HEK293T (cell line): ENCODE data around the gene OR5K2.

Source experiments
- CTCF ChIA-PET: fragments of 350-600 bp; formaldehyde crosslinking; extraction: SDS; loops from one replicate; lab custom pipeline; 2021; ENCODE audit warnings: antibody characterized with exemption, inconsistent platforms; lab: Yijun Ruan, JAX
- POLR2A ChIA-PET: fragments of 350-600 bp; formaldehyde crosslinking; extraction: SDS; loops from one replicate; lab custom pipeline; 2020; ENCODE audit warnings: antibody characterized with exemption, inconsistent platforms; lab: Yijun Ruan, JAX
- DNase-seq: peaks from one replicate; pipeline ENCODE4 v3.0.0; 2012; ENCODE audit warnings: mixed read lengths; ENCODE audit errors: extremely low spot score
- ARNT ChIP-seq: fragments of 450-650 bp; IDR thresholded peaks from 2 replicates; pipeline ENCODE4 v1.6.1; 2017; ENCODE audit warnings: mild to moderate bottlenecking
- BHLHE40 ChIP-seq: fragments of 450-650 bp; IDR thresholded peaks from 2 replicates; pipeline ENCODE4 v1.6.1; 2016; ENCODE audit warnings: mild to moderate bottlenecking, moderate library complexity, borderline replicate concordance
- CTBP1 ChIP-seq: fragments of 450-650 bp; IDR thresholded peaks from 2 replicates; pipeline ENCODE4 v1.6.1; 2016; ENCODE audit warnings: borderline replicate concordance
- ELF4 ChIP-seq: fragments of 450-650 bp; IDR thresholded peaks from 2 replicates; pipeline ENCODE4 v1.6.1; 2017; ENCODE audit warnings: antibody characterized with exemption
- FOXA1 ChIP-seq: fragments of 450-650 bp; IDR thresholded peaks from 2 replicates; pipeline ENCODE4 v1.6.1; 2016; ENCODE audit warnings: mild to moderate bottlenecking
- FOXK2 ChIP-seq: fragments of 450-650 bp; IDR thresholded peaks from 2 replicates; pipeline ENCODE4 v1.6.1; 2016; ENCODE audit warnings: mild to moderate bottlenecking
- FOXM1 ChIP-seq: fragments of 450-650 bp; IDR thresholded peaks from 2 replicates; pipeline ENCODE4 v1.6.1; 2017; ENCODE audit warnings: mild to moderate bottlenecking, borderline replicate concordance
- HDGF ChIP-seq: fragments of 450-650 bp; IDR thresholded peaks from 2 replicates; pipeline ENCODE4 v1.6.1; 2017; ENCODE audit warnings: antibody characterized with exemption, borderline replicate concordance
- L3MBTL2 ChIP-seq: fragments of 450-650 bp; conservative IDR thresholded peaks from 2 replicates; pipeline ENCODE4 v1.6.1; 2016; ENCODE audit warnings: mild to moderate bottlenecking
- LEF1 ChIP-seq: fragments of 450-650 bp; IDR thresholded peaks from 2 replicates; pipeline ENCODE4 v1.6.1; 2017; ENCODE audit warnings: mild to moderate bottlenecking, borderline replicate concordance
- NFRKB ChIP-seq: fragments of 450-650 bp; IDR thresholded peaks from 2 replicates; pipeline ENCODE4 v1.6.1; 2016; ENCODE audit warnings: mild to moderate bottlenecking, moderate library complexity
- PKNOX1 ChIP-seq: fragments of 450-650 bp; IDR thresholded peaks from 2 replicates; pipeline ENCODE4 v1.6.1; 2016
- SP1 ChIP-seq: fragments of 450-650 bp; IDR thresholded peaks from 2 replicates; pipeline ENCODE4 v1.6.1; 2017
- SUZ12 ChIP-seq: fragments of 450-650 bp; IDR thresholded peaks from 2 replicates; pipeline ENCODE4 v1.6.1; 2016; ENCODE audit warnings: mild to moderate bottlenecking
- TARDBP ChIP-seq: fragments of 450-650 bp; IDR thresholded peaks from 2 replicates; pipeline ENCODE4 v1.6.1; 2016
- ZNF384 ChIP-seq: fragments of 450-650 bp; IDR thresholded peaks from 2 replicates; pipeline ENCODE4 v1.6.1; 2016

Gene OR5K2

DNA sequence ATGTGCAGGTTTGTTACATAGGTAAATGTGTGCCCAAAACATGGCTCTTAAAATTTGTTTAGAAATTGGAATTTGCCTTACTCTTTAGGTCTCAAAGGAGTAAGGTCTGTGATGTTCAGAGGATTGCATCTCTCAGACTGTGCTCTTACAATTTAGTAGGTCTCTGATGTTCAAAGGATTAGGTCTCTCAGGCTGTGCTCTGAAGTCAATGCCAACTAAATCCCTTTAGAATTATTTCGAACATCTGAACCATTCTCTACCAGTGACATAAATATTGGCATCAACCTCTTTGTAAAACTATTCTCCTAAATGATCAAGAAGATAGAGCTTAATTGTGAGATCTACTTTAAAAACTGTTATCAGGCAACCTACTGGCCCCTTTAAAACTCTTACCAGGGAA, 34.6 kb upstream of the OR5K2 start, which contains the start of gene OR5K1:
TSS of gene OR5K1 (plus strand) at position 301 of the 400 bp plus-strand sequence. CDS start 6,376 bp downstream, outside the sequence.
- ChIA-PET POLR2A (no interaction called here), CTCF (no interaction called here)
- DNase-seq: no peak
- no peak for TF ChIP-seq ZNF384

- ChIA-PET POLR2A (no interaction called here), CTCF (no interaction called here)
- no peak for TF ChIP-seq L3MBTL2
- no peak for TF ChIP-seq BHLHE40
- no peak for TF ChIP-seq FOXK2
- no peak for TF ChIP-seq TARDBP
- TF ChIP-seq SUZ12: no peak
- TF ChIP-seq PKNOX1: no peak
- no peak for TF ChIP-seq LEF1
- no peak for TF ChIP-seq CTBP1
- TF ChIP-seq ZNF384: no peak
- no peak for TF ChIP-seq NFRKB
- no peak for TF ChIP-seq SP1
- no peak for TF ChIP-seq FOXM1
- no peak for TF ChIP-seq ELF4
- TF ChIP-seq FOXA1: no peak
- TF ChIP-seq HDGF: no peak
- no peak for TF ChIP-seq ARNT
- no peak for DNase-seq
Observed at GRCh38 chr3:98482717-98483482, 14.6 kb upstream of the OR5K2 start.

- no peak for TF ChIP-seq SP1
- TF ChIP-seq NFRKB: no peak
- TF ChIP-seq PKNOX1: no peak
- TF ChIP-seq L3MBTL2: no peak
- no peak for TF ChIP-seq CTBP1
- no peak for DNase-seq
- ChIA-PET POLR2A (no interaction called here), CTCF (no interaction called here)
Observed at GRCh38 chr3:98483626-98484025, 13.9 kb upstream of the OR5K2 start.

DNA sequence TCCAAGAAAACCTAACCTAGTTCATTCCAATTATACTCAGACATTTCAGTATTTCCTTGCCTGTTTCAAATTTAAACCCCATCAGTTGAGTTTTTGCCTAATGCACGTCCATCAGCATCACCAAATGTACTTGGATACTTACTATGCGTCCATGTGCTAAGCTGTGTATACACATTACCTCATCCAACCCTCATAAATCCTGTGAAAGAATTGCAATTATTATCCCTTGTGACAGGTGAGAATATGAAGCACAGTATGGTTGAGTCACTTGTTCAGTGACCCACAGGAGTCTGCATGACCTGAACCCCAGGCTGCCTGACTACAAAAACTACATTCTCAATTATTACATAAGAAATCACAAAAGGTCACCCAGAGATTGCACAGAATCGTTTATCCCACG, 2.5 kb downstream of the OR5K2 start:
- peak; percentile 32 for DNase-seq
- CTCF ChIA-PET: no interaction called here
- TF ChIP-seq CTBP1 (peak; percentile 84), SP1 (no peak), BHLHE40 (no peak), LEF1 (no peak), ARNT (no peak), PKNOX1 (peak; percentile 96), L3MBTL2 (no peak), HDGF (no peak), FOXK2 (no peak)
- POLR2A ChIA-PET: interaction anchor here (0.5 kb wide), 1 partner anchor 23 kb away, joined by 3 read pairs; the partner anchor contains the start of gene CLDND1

DNA sequence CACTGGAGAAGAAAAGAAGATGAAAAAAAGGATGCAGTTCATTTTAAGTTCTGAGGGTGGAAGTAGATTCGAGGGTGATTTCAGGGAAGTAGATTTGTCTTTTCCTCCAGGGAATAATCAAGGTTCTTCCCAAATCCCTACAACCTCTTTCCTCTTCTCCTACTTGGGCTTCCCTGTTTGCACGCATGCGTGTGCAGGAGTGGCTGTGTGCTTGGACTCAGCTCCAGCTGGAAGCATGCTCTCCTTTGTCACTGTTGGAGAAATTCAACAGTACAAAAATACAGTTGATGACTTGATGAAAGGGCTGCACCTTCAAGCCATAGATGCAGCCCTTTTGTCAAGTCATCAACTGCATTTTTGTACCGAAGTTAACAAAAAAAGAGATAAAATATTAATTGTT, 3.8 kb downstream of the OR5K2 start:
- ChIA-PET CTCF (no interaction called here), POLR2A (no interaction called here)
- no peak for DNase-seq
- no peak for TF ChIP-seq ELF4
- no peak for TF ChIP-seq ZNF384
- no peak for TF ChIP-seq FOXK2
- TF ChIP-seq SUZ12: no peak

- POLR2A ChIA-PET: no interaction called here
- CTCF ChIA-PET: no interaction called here
- TF ChIP-seq LEF1 (no peak), ELF4 (no peak), CTBP1 (no peak), BHLHE40 (no peak)
- DNase-seq: no peak
Observed at GRCh38 chr3:98501863-98502576, 4.5 kb downstream of the OR5K2 start.

- TF ChIP-seq FOXK2 (no peak), BHLHE40 (no peak), PKNOX1 (no peak), CTBP1 (no peak), FOXM1 (no peak), SP1 (no peak)
- CTCF ChIA-PET: no interaction called here
Observed at GRCh38 chr3:98504539-98504938, 7.1 kb downstream of the OR5K2 start.

More at GRCh38 chr3:98504539-98504938, 7.1 kb downstream of the OR5K2 start:
- DNase-seq: no peak
- POLR2A ChIA-PET: interaction anchor here (0.9 kb wide), 1 partner anchor 18 kb away, joined by 3 read pairs; the partner anchor contains the start of gene CLDND1
